Amygdala (tissue), 56 donors: ENCODE data around the gene RIIAD1.

Experiments used
- DNase-seq, 56 donors: peaks; one replicate each; lab custom pipeline; 2025; lab: John Stamatoyannopoulos, UW

The RIIAD1 gene

DNA sequence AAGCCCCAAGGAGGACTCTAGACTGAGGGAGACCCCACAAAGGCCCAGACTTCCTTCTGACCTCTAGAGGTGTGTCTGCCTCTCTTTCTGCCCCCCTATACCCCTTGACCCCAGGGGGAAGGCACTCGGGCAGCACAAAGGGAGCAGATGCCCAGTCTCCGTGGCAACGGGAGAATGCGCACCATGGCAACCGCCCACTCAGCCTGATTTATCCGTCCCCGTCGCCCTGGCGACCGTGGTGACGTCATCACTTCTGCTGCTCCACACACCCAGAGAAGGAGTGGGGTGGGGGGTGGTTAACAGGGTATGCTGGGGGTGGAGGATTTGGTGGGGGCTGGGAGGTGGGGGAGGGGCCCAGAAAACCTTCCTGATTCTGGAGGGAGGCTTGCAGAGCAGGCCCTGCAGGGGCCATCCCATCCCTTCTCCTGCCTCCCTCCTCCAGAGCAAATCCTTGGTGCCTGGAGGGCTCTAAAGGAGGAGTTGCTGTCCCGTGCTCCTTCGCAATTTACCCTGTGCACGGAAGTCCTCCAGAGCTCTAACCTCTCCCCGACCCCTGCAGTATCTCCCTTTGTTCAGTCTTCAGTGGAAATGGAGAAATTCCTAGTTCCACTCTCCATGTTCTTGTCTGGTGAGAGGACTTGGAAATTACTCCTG, 11.0 kb upstream of the RIIAD1 start:
- peak in 49 of 56 donors; percentile 9 to 92 (median 71) for DNase-seq

DNA sequence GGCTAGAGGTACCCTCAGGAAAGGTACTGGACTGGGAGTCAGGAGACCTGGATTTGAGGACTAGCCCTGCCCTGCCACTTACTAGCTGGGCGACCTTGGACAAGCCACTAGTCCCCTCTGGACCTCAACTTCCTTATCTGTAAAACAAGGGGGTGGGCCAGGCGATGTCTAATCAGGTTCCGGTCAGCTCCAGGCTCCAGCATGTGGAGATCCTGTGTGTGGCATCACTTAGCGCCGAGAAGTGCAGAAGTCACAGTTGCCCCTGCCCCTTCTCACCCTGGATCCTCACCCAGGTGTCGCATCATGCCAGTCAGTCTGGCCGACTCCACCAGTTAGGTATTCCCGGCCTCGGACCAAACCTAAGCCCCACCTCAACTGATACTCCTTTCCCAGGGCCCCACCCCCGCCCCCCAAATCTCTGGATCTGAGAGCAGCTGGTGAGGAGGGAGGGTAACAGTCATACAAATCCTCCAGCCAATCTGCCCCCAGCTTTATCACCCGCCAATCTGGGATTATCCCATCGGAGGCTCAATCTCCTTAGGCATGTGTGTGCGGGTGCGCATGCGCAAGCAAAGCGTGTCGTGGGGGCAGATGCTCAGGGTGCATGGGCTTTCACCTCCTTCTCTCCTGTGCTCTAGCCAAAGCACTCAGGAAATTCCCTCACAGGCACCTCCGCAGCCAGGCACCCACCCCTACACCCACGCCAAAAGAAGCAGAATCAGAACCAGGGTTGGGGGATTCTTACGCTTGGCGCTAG, 10.1 kb upstream of the RIIAD1 start:
- peak in 17 of 56 donors; percentile 12 to 48 (median 36) for DNase-seq

DNA sequence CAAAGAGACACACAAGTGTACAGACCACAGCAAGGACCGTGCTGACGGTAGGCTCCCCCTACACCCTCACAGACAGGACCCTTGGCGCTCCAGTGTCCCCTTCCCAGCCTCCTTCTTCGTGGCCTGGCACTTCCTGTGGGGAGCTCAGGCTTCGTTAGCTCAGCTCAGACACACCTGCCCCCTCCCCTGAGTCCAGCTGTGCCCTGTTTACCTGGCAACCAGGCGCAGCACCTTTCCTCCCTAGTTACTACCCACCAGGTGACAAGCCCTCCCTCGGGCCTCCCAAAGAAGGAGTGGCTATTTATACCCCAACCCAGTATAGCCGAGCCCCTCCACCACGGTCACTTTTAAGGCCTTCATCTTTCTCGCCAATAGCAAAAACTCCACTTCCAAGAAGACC, 9.4 kb upstream of the RIIAD1 start:
- no peak for DNase-seq

DNA sequence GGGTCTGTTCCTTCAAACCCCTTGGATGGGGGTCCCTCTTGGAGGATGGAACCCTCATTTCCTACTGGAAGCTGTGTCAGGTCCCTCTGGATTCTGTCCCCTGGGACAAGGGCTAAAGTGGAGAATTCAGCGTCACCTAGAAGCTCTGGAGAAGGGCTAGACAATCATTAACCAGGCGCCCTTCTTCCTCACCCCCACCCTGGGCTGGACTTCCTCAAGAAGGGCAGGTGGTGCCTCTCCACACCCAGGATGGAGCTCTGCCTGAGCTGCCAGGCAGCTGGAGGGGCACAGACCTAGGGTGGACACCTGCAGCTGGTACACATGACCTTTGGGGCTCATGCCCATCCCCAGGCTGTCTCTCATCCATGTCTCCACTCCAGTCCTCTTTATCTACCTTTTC, 8.3 kb upstream of the RIIAD1 start:
- DNase-seq: no peak

DNA sequence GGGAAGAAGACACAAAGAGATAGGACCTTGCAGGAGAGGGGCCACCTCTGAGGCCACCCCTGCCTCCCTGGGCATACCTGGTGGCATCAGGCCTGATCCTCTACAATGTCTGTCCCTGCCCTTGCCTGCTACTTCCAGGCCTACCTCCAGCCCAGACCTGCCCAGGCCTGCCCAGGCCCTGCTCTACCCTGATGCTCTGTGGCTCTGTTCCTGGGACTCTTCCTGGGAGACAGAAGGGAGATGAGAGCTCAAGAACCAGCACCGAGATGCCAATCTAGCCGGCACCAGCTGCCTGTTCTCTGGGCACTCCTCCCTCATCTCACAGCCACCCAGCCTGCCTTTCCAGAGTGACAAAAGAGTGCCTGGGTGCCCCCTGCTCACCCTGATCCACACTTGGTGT, 7.4 kb upstream of the RIIAD1 start:
- no peak for DNase-seq

DNA sequence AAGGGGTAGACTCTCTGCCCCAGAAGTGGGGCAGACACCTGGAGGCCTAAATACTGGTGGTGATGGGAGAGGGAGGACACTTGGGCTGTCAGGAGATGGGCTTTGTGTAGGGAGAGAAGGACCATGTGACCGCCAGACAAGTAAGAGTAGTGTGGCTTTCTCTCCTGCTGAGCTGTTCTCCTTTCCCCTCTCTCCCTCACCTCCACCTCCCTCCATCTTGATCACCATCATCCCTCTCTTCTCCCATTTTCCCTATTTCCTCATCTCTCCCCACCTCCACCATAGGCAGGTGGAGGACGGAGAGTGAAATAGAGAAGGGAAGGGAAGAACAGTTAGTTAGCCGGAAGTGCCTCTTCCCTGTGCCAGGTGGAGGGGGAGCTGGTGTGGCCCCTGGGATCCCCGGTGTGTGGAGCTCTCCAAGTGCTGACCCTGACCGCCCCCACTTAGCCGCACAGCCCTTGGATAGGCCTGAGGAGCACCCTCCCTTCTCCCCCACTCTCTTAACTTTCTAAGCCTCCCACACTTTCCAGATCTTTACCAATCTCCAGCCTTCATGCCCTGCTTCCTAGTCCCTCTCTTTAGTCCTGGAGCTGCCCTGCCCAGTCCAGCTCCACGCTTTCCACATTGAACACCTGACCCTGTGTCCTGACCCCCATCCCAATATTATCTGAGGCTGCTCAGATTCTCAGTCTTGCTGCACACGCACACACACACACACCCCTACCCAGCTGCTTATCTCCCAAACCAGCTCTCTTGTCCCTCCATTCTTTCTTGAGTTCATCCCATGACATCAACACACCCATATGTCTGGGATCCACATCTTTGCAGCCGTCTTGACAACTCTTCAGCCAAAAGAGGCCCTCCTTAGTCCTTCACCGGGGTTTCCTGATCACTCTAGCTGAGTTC, 6.2 kb upstream of the RIIAD1 start:
- DNase-seq: no peak

DNA sequence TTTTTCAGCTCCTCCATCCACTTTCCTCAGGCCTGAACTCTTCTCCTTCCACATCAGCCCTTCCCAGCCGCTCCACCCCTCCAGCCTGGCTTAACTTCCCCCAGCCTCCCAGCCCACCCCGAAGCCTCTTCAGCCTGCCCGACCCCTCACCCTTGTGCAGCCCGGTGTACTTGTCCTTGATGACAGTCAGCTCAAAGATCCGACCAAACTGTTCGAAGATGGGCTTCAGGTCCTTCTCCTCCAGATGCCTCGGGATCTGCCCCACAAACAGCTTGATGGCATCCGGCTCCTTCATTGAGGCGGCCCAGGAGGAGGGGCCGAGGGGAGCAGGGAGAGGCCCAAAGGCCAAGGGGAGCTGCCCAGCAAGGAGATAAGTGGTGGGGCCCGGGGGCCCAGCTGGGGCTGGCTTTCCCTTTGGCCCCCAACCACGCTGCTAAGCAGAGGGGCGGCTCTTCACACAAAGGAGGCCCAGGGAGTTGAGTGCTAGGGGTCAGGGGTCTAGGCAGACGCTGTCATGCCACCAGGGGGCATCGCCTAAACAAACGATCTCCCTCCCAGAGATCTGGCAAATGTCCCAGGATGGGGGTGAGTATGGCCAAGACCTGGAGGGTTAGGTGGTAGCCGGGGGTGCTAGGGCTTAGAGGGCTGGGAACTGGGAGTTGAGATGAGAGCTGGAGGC, 5.5 kb upstream of the RIIAD1 start:
- DNase-seq: peak in 2 of 56 donors; percentile 22 to 28

DNA sequence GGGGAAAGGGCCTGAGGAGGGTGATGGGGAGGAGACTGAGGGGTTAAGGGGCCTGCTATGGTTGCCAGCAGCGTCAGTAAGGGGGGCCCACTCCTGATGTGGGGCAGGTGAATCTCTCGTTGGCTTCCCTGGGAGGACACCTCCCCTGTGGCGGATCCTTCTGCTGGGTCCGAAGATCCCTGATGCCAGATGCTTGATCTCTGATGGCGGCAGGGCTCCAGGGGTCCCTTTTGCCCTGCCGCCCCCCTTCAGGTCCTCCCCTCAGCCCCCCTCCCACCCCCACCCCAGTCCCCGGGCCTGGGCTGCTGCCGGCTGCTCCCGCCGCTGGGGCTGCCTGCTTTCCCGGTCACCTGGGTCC, 4.9 kb upstream of the RIIAD1 start:
- no peak for DNase-seq

DNA sequence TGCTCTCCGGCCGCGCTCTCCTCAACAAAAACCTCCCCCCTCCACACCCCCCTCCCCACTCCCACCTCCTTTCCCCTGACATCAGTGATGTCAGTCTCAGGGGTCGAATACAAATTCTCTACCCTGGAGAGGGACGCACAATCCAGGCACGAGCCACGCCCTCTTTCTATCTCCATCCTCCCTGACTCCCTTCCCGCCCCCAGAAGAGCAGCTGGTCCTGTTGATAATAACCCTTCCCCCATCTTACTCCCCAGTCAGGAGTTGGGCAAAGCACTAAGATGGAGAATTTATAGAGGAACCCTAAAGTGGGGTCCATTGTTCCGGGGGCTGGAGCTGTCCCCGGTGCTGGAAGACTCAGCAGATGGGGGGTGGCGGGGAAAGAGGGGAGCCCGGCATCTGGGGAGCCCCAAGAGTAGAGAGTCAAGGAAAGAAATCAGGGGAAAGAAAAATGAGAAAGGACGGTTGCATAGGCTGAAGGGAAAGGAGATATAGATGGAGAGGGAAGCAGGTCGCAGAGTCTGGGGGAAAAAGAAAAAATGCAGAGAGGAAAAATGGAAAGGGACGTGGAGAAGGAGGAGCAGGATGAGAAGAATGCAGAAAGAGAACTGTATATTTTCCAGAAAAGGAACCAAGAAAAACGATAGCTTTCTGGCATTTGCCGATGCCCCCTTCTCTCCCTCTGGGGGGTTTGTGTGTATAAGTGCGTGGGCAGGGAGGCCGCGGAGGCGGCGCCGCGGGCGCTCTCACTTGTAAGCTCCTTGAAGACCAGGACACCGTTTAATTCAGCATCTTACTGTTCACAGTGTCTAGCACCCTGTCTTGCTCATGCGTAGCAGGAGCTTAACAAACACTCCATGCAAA, 4.3 kb upstream of the RIIAD1 start, which contains the start of gene CELF3:
Gene CELF3 (minus strand): TSS at position 33 of the 861 bp plus-strand sequence. CDS start 783 bp downstream, outside the sequence.
- DNase-seq: peak in 46 of 56 donors; percentile 18 to 84 (median 53)

DNA sequence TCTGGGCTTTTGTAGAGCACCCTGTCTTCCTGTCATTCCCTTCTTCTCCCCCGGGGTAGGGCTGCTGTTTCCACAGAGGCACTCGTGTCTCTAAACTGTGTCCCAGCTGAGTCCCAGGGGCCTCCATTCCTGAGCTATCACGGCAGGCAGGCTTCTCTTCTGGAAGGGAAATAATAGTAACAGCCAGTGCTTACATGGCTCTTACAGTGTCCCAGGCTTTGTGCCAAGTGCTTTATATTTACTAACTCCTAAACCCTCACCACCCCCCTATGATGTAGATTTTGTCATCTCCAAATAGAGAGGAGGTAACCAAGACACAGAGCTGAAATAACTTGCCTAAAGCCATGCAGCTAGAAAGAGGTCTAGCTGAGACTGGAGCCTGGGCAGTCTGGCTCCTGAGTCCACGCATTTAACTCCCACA, 3.3 kb upstream of the RIIAD1 start:
- DNase-seq: peak in 3 of 56 donors; percentile 11 to 29 (median 16)

DNA sequence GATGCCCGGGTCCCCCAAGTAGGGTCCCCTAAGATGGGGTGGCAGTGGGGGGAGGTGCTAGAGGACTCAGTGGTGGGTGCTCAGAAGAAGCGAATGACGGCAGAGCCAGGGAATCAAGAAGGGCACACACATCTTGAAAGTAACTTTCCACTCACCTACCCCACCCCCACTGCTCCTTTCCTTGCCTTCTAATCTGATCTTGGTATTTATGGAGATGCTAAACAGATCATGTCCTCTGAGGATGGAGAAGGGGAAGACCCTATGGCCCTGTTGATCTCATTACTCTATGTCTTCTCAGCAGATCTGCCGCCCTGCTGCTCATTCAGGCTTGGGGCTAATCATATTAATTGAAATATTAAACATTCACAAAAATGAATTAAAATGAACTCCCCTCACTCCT, 2.7 kb upstream of the RIIAD1 start:
- no peak for DNase-seq

DNA sequence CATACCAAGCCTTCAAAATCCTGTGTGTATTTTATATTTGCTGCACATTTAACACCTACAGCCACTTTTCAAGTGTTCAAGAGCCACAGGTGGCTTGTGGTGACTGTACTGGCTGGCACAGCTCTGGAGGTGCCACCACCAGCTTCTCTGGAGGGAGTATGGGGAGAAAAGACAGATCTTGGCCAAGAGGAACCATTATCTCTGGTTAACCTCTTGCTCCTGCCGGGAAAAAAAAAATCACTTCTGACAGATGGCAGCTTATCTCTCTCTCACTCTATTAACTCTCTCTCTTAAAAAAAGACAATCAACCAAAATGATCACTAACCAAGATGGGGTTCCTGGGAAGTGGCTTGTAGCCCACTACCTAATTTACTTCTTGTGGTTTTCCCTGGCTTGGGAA, 1.2 kb upstream of the RIIAD1 start:
- no peak for DNase-seq

DNA sequence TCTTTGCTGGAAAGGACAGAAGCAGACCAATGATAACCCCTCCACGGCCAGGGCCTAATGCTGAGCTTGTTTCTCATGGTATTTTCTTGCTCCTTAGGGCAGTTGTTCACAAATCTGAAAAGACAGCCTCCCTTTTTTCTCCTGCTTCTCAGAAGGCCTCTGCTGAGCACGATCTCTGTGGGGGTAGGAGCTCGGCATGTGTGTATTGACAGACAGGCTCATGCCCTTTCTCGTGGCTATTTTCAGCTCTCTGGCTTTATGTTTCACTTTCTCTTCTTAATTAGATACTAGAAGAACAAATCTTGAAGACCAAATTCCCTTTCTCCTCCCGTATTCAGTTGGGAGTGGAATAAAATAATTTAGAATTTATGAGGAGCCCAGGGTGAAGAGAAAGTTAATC, 768 bp upstream of the RIIAD1 start:
- DNase-seq: no peak

DNA sequence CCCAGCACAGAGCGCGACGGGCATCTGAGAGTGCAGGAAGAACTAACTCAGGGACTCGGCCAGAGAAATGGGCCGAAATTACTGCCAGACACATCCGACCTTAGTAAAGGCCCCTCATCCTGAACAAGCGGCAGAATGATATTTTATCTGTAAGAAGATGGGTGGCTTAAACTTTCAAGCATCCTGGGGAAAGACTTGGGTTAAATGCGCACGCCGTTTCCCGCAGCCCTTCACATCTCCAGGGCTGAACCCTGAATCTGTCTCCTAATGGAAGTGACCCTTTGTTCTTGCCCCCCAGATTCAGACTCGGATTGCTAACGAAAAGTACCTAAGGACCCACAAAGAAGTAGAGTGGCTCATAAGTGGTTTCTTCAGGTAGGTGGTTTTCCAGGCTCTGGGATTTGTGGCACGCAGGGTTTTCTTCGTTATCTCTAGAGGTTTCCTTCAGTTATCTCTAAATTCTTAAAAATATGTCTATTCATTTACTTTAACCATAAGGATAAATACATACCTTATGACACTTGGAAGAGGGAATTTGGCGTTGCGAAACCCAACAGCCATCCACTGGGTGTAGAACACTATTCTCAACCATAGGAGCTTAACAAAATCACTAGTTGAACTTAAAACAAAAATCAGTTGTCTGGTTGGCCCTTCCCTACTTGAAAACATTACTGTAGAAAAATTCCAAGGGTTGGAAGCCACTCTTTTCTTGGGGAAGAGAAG, 627 bp downstream of the RIIAD1 start:
- no peak for DNase-seq

DNA sequence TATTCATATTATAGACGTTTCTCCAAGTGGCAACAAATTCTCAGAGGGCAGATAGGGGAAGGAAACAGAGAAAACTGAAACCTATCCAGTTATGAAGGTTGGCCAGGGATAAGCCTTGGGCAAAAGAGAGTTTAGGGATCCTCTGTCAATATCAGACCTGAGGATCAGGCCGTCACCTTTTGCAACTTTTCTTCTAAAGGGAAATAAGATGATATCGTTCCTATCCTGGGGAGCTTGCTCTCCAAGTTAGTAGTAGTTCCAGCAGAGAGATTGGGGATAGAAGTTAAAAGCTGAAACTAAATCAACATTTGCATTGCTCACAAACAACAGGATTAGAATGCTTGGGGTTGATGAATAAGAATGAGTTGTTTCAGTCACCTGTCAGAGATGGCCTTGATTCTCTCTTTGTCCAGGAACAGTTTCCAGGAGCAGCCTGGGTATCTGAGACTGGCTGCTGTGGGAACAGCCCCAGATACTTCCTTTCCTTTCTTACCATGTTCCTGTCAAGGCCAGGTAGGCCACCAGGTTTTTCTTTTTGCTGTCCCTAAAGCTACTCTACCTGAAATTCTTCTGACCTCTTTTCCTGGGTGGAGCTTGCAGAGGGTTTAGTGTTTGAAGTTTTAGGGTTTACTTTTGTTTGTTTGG, 2.5 kb downstream of the RIIAD1 start:
- DNase-seq: no peak

DNA sequence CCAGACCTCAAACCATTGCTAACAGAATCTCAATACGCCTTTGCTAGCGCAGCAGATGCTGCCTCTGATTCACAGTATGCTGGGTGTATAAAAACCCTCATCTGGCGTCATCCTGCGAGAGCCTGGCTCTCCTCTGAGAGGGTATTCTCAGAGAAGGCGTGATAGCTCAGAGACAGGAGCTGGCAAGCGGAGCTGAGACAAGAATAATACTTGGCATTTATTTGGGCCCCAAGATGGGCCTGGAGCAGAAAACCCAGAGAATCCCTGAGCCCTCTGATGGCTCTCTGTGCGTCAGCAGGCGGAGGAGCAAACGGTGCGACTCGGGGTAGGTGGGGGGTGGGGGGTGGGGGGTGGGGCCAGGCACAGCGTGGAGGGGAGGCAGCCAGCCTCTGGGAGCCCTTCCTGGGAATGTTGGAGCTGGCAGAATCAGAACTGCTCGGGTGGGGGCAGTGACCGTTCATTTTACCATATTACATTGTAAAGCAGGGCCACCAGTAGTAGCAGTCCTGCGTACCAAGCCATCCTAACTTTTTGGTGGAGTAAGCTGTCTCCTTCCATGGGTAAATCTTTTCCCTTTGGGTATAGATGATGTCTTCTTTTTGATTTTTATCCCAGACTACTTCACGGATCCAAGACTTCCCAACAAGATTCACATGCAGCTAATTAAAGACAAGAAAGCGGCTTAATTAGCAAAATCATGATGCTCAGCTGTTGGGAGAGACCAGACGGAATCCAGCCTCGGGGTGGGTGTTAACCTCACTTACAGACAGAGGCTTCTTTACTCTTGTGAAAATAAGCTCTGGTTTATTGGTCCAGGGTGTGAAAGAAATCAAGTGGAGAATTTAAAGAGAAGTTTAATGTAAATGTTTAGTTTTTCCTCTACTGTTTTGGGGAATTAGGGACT, 7.1 kb downstream of the RIIAD1 start:
- DNase-seq: peak in 42 of 56 donors; percentile 20 to 85 (median 60)
